GM12878 (cell line): ENCODE measurements around the gene UTP14A. TPM values are rescaled to one million over a fixed set of nuclear protein-coding genes. Genes with fewer than 3 reads are reported as not detected.

Experiments
- ATAC-seq: fragments of 200-7000 bp; cut with Tn5 transposase; 3 replicates; pipeline ENCODE4 v1.9.1; 2020; ENCODE audit warnings: mild to moderate bottlenecking, moderate library complexity
- BruUV-seq: library from RNA; stranded (reverse); fragments of 400-500 nt; replicated peaks from 2 replicates; lab custom pipeline; 2021; lab: Mats Ljungman, UMichigan
- CTCF ChIA-PET: fragments of 300-600 bp; sonication (Branson Sonifier 250); formaldehyde crosslinking; extraction: SDS; loops from one replicate; lab custom pipeline; 2021; ENCODE audit warnings: inconsistent platforms; lab: Yijun Ruan, JAX
- POLR2A ChIA-PET: fragments of 350-600 bp; formaldehyde crosslinking; extraction: SDS; loops from one replicate; lab custom pipeline; 2021; ENCODE audit warnings: inconsistent platforms; lab: Charles Lee
- RAD21 ChIA-PET: fragments of 300-600 bp; sonication (Branson Sonifier 250); formaldehyde crosslinking; loops from one replicate; lab custom pipeline; 2023; ENCODE audit warnings: antibody characterized with exemption; ENCODE audit not compliant: unreplicated experiment; lab: Charles Lee
- SMC1A ChIA-PET: fragments of 300-600 bp; sonication (Branson Sonifier 250); formaldehyde crosslinking; loops from one replicate; lab custom pipeline; 2023; ENCODE audit not compliant: unreplicated experiment, uncharacterized antibody; lab: Charles Lee
- DNase-seq: peaks from one replicate; pipeline ENCODE4 v3.0.0-alpha.2; 2011; ENCODE audit warnings: low read depth, low spot score
- FAIRE-seq: peaks from 3 replicates; lab custom pipeline; 2011; peaks lifted over from hg19 to GRCh38; lab: Jason Lieb, UNC
- H2AFZ ChIP-seq: 2 replicates; pipeline ENCODE4 v1.6.0; 2011; ENCODE audit warnings: low read depth, low read length, control low read depth; ENCODE audit not compliant: control insufficient read depth
- H3K27ac ChIP-seq: 2 replicates; pipeline ENCODE4 v1.5.1; 2011; ENCODE audit warnings: control low read depth; ENCODE audit not compliant: control insufficient read depth, insufficient read depth
- H3K27me3 ChIP-seq, 2 experiments: replicated peaks in 1 of 2; 2 replicates each; pipeline versions ENCODE4 v1.6.0 to v1.6.1; 2011; ENCODE audit warnings: low read length in 1 of 2; ENCODE audit not compliant: control insufficient read depth in 2 of 2, insufficient read depth in 2 of 2
- H3K36me3 ChIP-seq, 2 experiments: 2 replicates each; pipeline ENCODE4 v1.5.1; 2011; ENCODE audit warnings: low read length in 1 of 2; ENCODE audit not compliant: control insufficient read depth in 2 of 2, insufficient read depth in 2 of 2
- H3K4me1 ChIP-seq: 2 replicates; pipeline ENCODE4 v1.6.1; 2011; ENCODE audit warnings: mild to moderate bottlenecking, low read length, moderate library complexity, mixed read lengths; ENCODE audit not compliant: control insufficient read depth, insufficient read depth
- H3K4me2 ChIP-seq: 2 replicates; pipeline ENCODE4 v1.6.0; 2011; ENCODE audit warnings: control low read depth; ENCODE audit not compliant: control insufficient read depth, insufficient read depth
- H3K4me3 ChIP-seq: fragments of 200-600 bp; sonication (generic); 2 replicates; pipeline ENCODE4 v1.5.1; 2016
- H3K79me2 ChIP-seq: 2 replicates; pipeline ENCODE4 v1.6.0; 2011; ENCODE audit warnings: low read length; ENCODE audit not compliant: control insufficient read depth, insufficient read depth
- H3K9ac ChIP-seq: 2 replicates; pipeline ENCODE4 v1.8.0; 2011; ENCODE audit warnings: low read length, control low read depth, mixed read lengths; ENCODE audit not compliant: control insufficient read depth, insufficient read depth
- H3K9me3 ChIP-seq: replicated peaks from 3 replicates; pipeline ENCODE4 v1.5.1; 2011; ENCODE audit warnings: mild to moderate bottlenecking, low read length; ENCODE audit not compliant: control insufficient read depth, insufficient read depth
- H4K20me1 ChIP-seq: 2 replicates; pipeline ENCODE4 v1.6.0; 2011; ENCODE audit not compliant: control insufficient read depth, insufficient read depth
- CBX5 ChIP-seq: sonication (generic); IDR thresholded peaks from 2 replicates; pipeline ENCODE4 v1.6.1; 2016; ENCODE audit warnings: low read depth, moderate library complexity, mild to moderate bottlenecking, inconsistent platforms
- E2F8 ChIP-seq: fragments of 450-650 bp; IDR thresholded peaks from 2 replicates; pipeline ENCODE4 v1.6.1; 2018; ENCODE audit warnings: mild to moderate bottlenecking, low read depth, moderate library complexity; ENCODE audit not compliant: partially characterized antibody
- EP300 ChIP-seq, 2 experiments: fragments of 150-350 bp in 1 of 2; IDR thresholded peaks; 2 replicates each; pipeline ENCODE4 v1.6.1; 2011 to 2012; ENCODE audit warnings: low read depth in 2 of 2, low read length in 2 of 2, borderline replicate concordance in 1 of 2, improper control_type of control experiment in 1 of 2, inconsistent platforms in 1 of 2; ENCODE audit not compliant: control insufficient read depth in 1 of 2
- GABPA ChIP-seq: IDR thresholded peaks from 2 replicates; pipeline ENCODE4 v1.6.1; 2014; ENCODE audit warnings: antibody characterized with exemption, low read depth, mild to moderate bottlenecking, inconsistent platforms
- IRF4 ChIP-seq: IDR thresholded peaks from 2 replicates; pipeline ENCODE4 v1.6.1; 2011; ENCODE audit warnings: low read depth, low read length
- JUND ChIP-seq: IDR thresholded peaks from 2 replicates; pipeline ENCODE4 v1.6.1; 2012; ENCODE audit warnings: low read depth, mild to moderate bottlenecking, low read length, improper control_type of control experiment, moderate library complexity
- KDM1A ChIP-seq: fragments of 200-600 bp; sonication (generic); IDR thresholded peaks from 2 replicates; pipeline ENCODE4 v1.6.1; 2016; ENCODE audit warnings: borderline replicate concordance
- NBN ChIP-seq: fragments of 450-650 bp; IDR thresholded peaks from 2 replicates; pipeline ENCODE4 v1.6.1; 2016
- POLR2AphosphoS2 ChIP-seq: IDR thresholded peaks from 2 replicates; pipeline ENCODE4 v1.6.1; 2011; ENCODE audit warnings: low read depth, mild to moderate bottlenecking, low read length, improper control_type of control experiment, moderate library complexity
- RBBP5 ChIP-seq: fragments of 200-600 bp; sonication (generic); conservative IDR thresholded peaks from 2 replicates; pipeline ENCODE4 v1.6.1; 2016
- TBL1XR1 ChIP-seq: IDR thresholded peaks from 2 replicates; pipeline ENCODE4 v1.6.1; 2012; ENCODE audit warnings: low read depth, low read length, improper control_type of control experiment
- WGBS: methylation state at CpG from one replicate; pipeline ENCODE4 v1.1.6; 2016; ENCODE audit warnings: low lambda C conversion rate; ENCODE audit not compliant: insufficient replicate concordance, insufficient coverage; ENCODE audit errors: missing lambda C conversion rate; 5-methylcytosine and 5-hydroxymethylcytosine counted together
- in situ Hi-C: fragments of 300-500 bp; cut with MboI; formaldehyde crosslinking; loops from 9 replicates; pipeline ENCODE4 v1.14.3; 2018; ENCODE audit warnings: mixed read lengths
- intact Hi-C: fragments of 100-400 bp; cut with micrococcal nuclease; formaldehyde crosslinking; loops from one replicate; pipeline ENCODE4 v1.14.2; 2022; ENCODE audit not compliant: unreplicated experiment
- polyA plus RNA-seq, 11 experiments: library from polyadenylated mRNA; depleted of rRNA in 4 of 11; unstranded in 6 of 11; stranded (reverse) in 5 of 11; fragments of >200 nt; fragmentation: Nextera tagmentation in 4 of 11; fragmentation: Illumina TruSeq in 1 of 11; extraction: Ambion mirVana in 4 of 11; extraction: Trizol in 1 of 11; gene quantifications; 1 replicate in 1 of 11; 2 replicates in 10 of 11; pipeline versions ENCODE4 v1.2.1 to v1.2.3, GENCODE V29; 2011 to 2016; ENCODE audit warnings: inconsistent platforms in 2 of 11, missing spikeins in 2 of 11, low read depth in 1 of 11
- total RNA-seq, 4 experiments: library from RNA; depleted of rRNA in 3 of 4; stranded (reverse); fragments of >200 nt in 3 of 4; fragmentation: Illumina TruSeq in 1 of 4; extraction: Trizol in 1 of 4; gene quantifications; 2 replicates each; pipeline versions ENCODE4 v1.2.1 to v1.2.3, GENCODE V29; 2013 to 2021

Gene UTP14A
- total and polyA plus RNA-seq, 10 of the 15 experiments (the other 5 are each of a cell fraction or from before 2014, with no cell fraction given), result 16.9 to 49.8 (median 31.4) TPM

GRCh38 chrX:129968968-129969367, 63.0 kb downstream of the UTP14A start (continued):
- no peak for TF ChIP-seq POLR2AphosphoS2
- TF ChIP-seq, all 136 proteins: peak for 0

GRCh38 chrX:129976441-129976840, 70.5 kb downstream of the UTP14A start:
- ChIA-PET RAD21 (no interaction called here), POLR2A (interaction anchor here (0.6 kb wide), 1 partner anchor 302 kb away, joined by 3 read pairs; no protein-coding TSS in a partner anchor), CTCF (no interaction called here), SMC1A (interaction anchor here (0.8 to 0.9 kb wide), 2 partner anchors 11 to 128 kb away, joined by 3 read pairs; no protein-coding TSS in a partner anchor)
- Histone ChIP-seq H3K4me1 (peaks cover 4% of the 10 kb centered on the region; the same call in 1 of the 2 replicates), H4K20me1 (no peaks in the 10 kb centered on the region), H3K27me3 (no peaks in the 10 kb centered on the region), H2AFZ (no peak overlapping the region), H3K4me2 (no peak overlapping the region), H3K27ac (no peak overlapping the region), H3K36me3 (no peaks in the 10 kb centered on the region), H3K9ac (no peak overlapping the region), H3K9me3 (no peaks in the 10 kb centered on the region), H3K4me3 (no peak overlapping the region), H3K79me2 (no peaks in the 10 kb centered on the region)
- DNase-seq, result no peak
- 11% methylated on average over 5 of the region's 5 CpGs for whole genome bisulfite sequencing
- intact Hi-C loops, result no loop called here
- ATAC-seq, result peak; percentile 32; the same call in 2 of the 3 replicates
- BruUV-seq, result no TSS peak
- TF ChIP-seq CBX5, result no peak
- no peak for TF ChIP-seq TBL1XR1
- TF ChIP-seq GABPA, result no peak
- TF ChIP-seq EP300 (IDR thresholded peaks at IDR 0.05; ENCODE audit: borderline replicate concordance in 1 of 2, control insufficient read depth in 1 of 2, low read depth in 2 of 2, low read length in 2 of 2), result no peak
- no peak for TF ChIP-seq RBBP5
- no peak for TF ChIP-seq E2F8
- TF ChIP-seq NBN, result no peak
- no peak for TF ChIP-seq IRF4
- TF ChIP-seq KDM1A, result no peak
- no peak for TF ChIP-seq JUND
- no peak for FAIRE-seq
- in situ Hi-C loops, result loop anchor here (5.0 kb wide), 1 partner anchor 51 kb away; no protein-coding TSS in a partner anchor

Other genes starting within 250 kb of the UTP14A start
- gene XPNPEP2, start 167.2 kb upstream of the UTP14A start, total RNA-seq (2014; rRNA removed), result 0.17 and 0.27 TPM in 2 replicates
- gene XPNPEP2, start 167.2 kb upstream of the UTP14A start, total RNA-seq (2014; rRNA removed; fragmentation: Illumina TruSeq; extraction: Trizol), result 0.13 and 0.14 TPM in 2 replicates
- 0.21 and 0.27 TPM in 2 replicates for gene XPNPEP2, start 167.2 kb upstream of the UTP14A start, total RNA-seq (2021)
- 0.04 TPM in 2 replicates for gene XPNPEP2, start 167.2 kb upstream of the UTP14A start, polyA plus RNA-seq (2011; rRNA removed)
- 0.21 and 0.32 TPM in 2 replicates for gene XPNPEP2, start 167.2 kb upstream of the UTP14A start, polyA plus RNA-seq (2014; fragmentation: Illumina TruSeq; extraction: Trizol)
- gene XPNPEP2, start 167.2 kb upstream of the UTP14A start, polyA plus RNA-seq (2014; fragmentation: Nextera tagmentation; extraction: Ambion mirVana), result under 1 TPM; 0.08 to 0.26 TPM
- gene XPNPEP2, start 167.2 kb upstream of the UTP14A start, polyA plus RNA-seq (2014; rRNA removed), result 0.24 and 0.37 TPM in 2 replicates
- gene XPNPEP2, start 167.2 kb upstream of the UTP14A start, polyA plus RNA-seq (2016; fragmentation: Nextera tagmentation; extraction: Ambion mirVana), result under 1 TPM; 0.05 to 0.06 TPM
- gene SASH3, start 126.2 kb upstream of the UTP14A start, total RNA-seq (2014; rRNA removed), result 198 and 231 TPM in 2 replicates
- 123 and 130 TPM in 2 replicates for gene SASH3, start 126.2 kb upstream of the UTP14A start, total RNA-seq (2014; rRNA removed; fragmentation: Illumina TruSeq; extraction: Trizol)
- gene SASH3, start 126.2 kb upstream of the UTP14A start, total RNA-seq (2021), result 183 and 191 TPM in 2 replicates
- 159 and 233 TPM in 2 replicates for gene SASH3, start 126.2 kb upstream of the UTP14A start, polyA plus RNA-seq (2011; rRNA removed)
- 122 and 155 TPM in 2 replicates for gene SASH3, start 126.2 kb upstream of the UTP14A start, polyA plus RNA-seq (2014; fragmentation: Illumina TruSeq; extraction: Trizol)
- gene SASH3, start 126.2 kb upstream of the UTP14A start, polyA plus RNA-seq (2014; fragmentation: Nextera tagmentation; extraction: Ambion mirVana), result 10 to 100 TPM; 23.1 to 39.1 TPM
- gene SASH3, start 126.2 kb upstream of the UTP14A start, polyA plus RNA-seq (2014; rRNA removed), result 192 and 204 TPM in 2 replicates
- 100 to 1,000 TPM; 148 to 164 TPM for gene SASH3, start 126.2 kb upstream of the UTP14A start, polyA plus RNA-seq (2016; fragmentation: Nextera tagmentation; extraction: Ambion mirVana)
- gene ZDHHC9, start 62.3 kb upstream of the UTP14A start, total RNA-seq (2014; rRNA removed), result 4.0 and 4.9 TPM in 2 replicates
- 2.4 and 2.8 TPM in 2 replicates for gene ZDHHC9, start 62.3 kb upstream of the UTP14A start, total RNA-seq (2014; rRNA removed; fragmentation: Illumina TruSeq; extraction: Trizol)
- gene ZDHHC9, start 62.3 kb upstream of the UTP14A start, total RNA-seq (2021), result 6.6 and 6.9 TPM in 2 replicates
- gene ZDHHC9, start 62.3 kb upstream of the UTP14A start, polyA plus RNA-seq (2011; rRNA removed), result 10.1 and 13.0 TPM in 2 replicates
- 8.1 and 8.4 TPM in 2 replicates for gene ZDHHC9, start 62.3 kb upstream of the UTP14A start, polyA plus RNA-seq (2014; fragmentation: Illumina TruSeq; extraction: Trizol)
- gene ZDHHC9, start 62.3 kb upstream of the UTP14A start, polyA plus RNA-seq (2014; fragmentation: Nextera tagmentation; extraction: Ambion mirVana), result 1 to 10 TPM; 1.8 to 2.5 TPM
- 3.9 and 4.4 TPM in 2 replicates for gene ZDHHC9, start 62.3 kb upstream of the UTP14A start, polyA plus RNA-seq (2014; rRNA removed)
- 1 to 10 TPM; 6.5 to 6.7 TPM for gene ZDHHC9, start 62.3 kb upstream of the UTP14A start, polyA plus RNA-seq (2016; fragmentation: Nextera tagmentation; extraction: Ambion mirVana)
- gene BCORL1, start 76.5 kb downstream of the UTP14A start, total RNA-seq (2014; rRNA removed), result 0.51 and 0.76 TPM in 2 replicates
- 0.63 and 0.64 TPM in 2 replicates for gene BCORL1, start 76.5 kb downstream of the UTP14A start, total RNA-seq (2014; rRNA removed; fragmentation: Illumina TruSeq; extraction: Trizol)
- gene BCORL1, start 76.5 kb downstream of the UTP14A start, total RNA-seq (2021), result 6.1 and 7.2 TPM in 2 replicates
- 0.14 and 0.27 TPM in 2 replicates for gene BCORL1, start 76.5 kb downstream of the UTP14A start, polyA plus RNA-seq (2011; rRNA removed)
- gene BCORL1, start 76.5 kb downstream of the UTP14A start, polyA plus RNA-seq (2014; fragmentation: Illumina TruSeq; extraction: Trizol), result 2.3 and 2.9 TPM in 2 replicates
- under 1 TPM; 0.16 to 0.22 TPM for gene BCORL1, start 76.5 kb downstream of the UTP14A start, polyA plus RNA-seq (2014; fragmentation: Nextera tagmentation; extraction: Ambion mirVana)
- gene BCORL1, start 76.5 kb downstream of the UTP14A start, polyA plus RNA-seq (2014; rRNA removed), result 1.3 and 1.6 TPM in 2 replicates
- 1 to 10 TPM; 1.4 to 1.7 TPM for gene BCORL1, start 76.5 kb downstream of the UTP14A start, polyA plus RNA-seq (2016; fragmentation: Nextera tagmentation; extraction: Ambion mirVana)
- 22.9 and 25.8 TPM in 2 replicates for gene ELF4, start 204.3 kb downstream of the UTP14A start, total RNA-seq (2014; rRNA removed)
- 12.3 and 13.8 TPM in 2 replicates for gene ELF4, start 204.3 kb downstream of the UTP14A start, total RNA-seq (2014; rRNA removed; fragmentation: Illumina TruSeq; extraction: Trizol)
- gene ELF4, start 204.3 kb downstream of the UTP14A start, total RNA-seq (2021), result 34.4 and 35.1 TPM in 2 replicates
- 15.7 and 33.0 TPM in 2 replicates for gene ELF4, start 204.3 kb downstream of the UTP14A start, polyA plus RNA-seq (2011; rRNA removed)
- 32.3 and 36.7 TPM in 2 replicates for gene ELF4, start 204.3 kb downstream of the UTP14A start, polyA plus RNA-seq (2014; fragmentation: Illumina TruSeq; extraction: Trizol)
- 1 to 10 TPM; 4.0 to 5.2 TPM for gene ELF4, start 204.3 kb downstream of the UTP14A start, polyA plus RNA-seq (2014; fragmentation: Nextera tagmentation; extraction: Ambion mirVana)
- 24.7 and 27.3 TPM in 2 replicates for gene ELF4, start 204.3 kb downstream of the UTP14A start, polyA plus RNA-seq (2014; rRNA removed)
- 10 to 100 TPM; 19.3 to 20.4 TPM for gene ELF4, start 204.3 kb downstream of the UTP14A start, polyA plus RNA-seq (2016; fragmentation: Nextera tagmentation; extraction: Ambion mirVana)